IMR-90 (cell line): ENCODE data around the gene EHD4.

ENCODE experiments used
- POLR2A ChIP-seq: IDR thresholded peaks from 2 replicates; pipeline ENCODE4 v1.6.1; 2012; ENCODE audit warnings: mild to moderate bottlenecking, low read depth, low read length
- TF ChIP-seq, protein P1 (sequence below): conservative IDR thresholded peaks from 2 replicates; pipeline ENCODE4 v1.5.1; 2012; ENCODE audit warnings: mild to moderate bottlenecking, low read depth, low read length, improper control_type of control experiment

DNA sequence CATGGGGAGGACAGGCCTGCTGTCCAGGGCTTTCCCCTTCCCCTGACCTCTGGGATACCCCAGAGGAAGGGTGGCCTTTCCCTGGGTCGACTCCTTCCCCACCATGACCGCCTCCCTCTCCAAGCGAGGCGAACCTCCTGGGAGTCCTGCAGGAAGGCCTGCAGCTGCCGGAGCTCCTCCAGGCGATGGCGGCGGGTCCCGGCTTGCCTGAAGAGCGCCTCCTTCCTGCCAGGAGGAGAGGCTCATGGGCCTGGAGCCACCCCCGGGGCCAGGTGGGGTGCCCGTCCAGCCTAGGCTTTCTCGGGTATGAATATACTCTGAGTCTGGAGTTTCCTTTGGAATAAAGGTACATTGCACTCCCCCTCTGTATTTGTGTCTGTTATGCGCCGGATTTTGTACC is 113.6 kb downstream of the EHD4 start:
- TF ChIP-seq, protein P1, sequence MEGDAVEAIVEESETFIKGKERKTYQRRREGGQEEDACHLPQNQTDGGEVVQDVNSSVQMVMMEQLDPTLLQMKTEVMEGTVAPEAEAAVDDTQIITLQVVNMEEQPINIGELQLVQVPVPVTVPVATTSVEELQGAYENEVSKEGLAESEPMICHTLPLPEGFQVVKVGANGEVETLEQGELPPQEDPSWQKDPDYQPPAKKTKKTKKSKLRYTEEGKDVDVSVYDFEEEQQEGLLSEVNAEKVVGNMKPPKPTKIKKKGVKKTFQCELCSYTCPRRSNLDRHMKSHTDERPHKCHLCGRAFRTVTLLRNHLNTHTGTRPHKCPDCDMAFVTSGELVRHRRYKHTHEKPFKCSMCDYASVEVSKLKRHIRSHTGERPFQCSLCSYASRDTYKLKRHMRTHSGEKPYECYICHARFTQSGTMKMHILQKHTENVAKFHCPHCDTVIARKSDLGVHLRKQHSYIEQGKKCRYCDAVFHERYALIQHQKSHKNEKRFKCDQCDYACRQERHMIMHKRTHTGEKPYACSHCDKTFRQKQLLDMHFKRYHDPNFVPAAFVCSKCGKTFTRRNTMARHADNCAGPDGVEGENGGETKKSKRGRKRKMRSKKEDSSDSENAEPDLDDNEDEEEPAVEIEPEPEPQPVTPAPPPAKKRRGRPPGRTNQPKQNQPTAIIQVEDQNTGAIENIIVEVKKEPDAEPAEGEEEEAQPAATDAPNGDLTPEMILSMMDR = no peak
- TF ChIP-seq POLR2A = no peak
